ENCODE measurements around the gene AASDH. TPM values are rescaled to one million over a fixed set of nuclear protein-coding genes. Genes with fewer than 3 reads are reported as not detected.

The AASDH gene
- total RNA-seq, 1 experiment from 2014 or later = 12.6 TPM

- TF ChIP-seq FOXP1 (CRISPR knock-in tag; IDR thresholded peaks at IDR 0.05; ENCODE audit: borderline replicate concordance) (no peak), TP53 (CRISPR knock-in tag; IDR thresholded peaks at IDR 0.05) (no peak), FOXK1 (CRISPR knock-in tag; IDR thresholded peaks at IDR 0.05) (no peak), ATF6 (CRISPR knock-in tag; IDR thresholded peaks at IDR 0.05) (no peak), IRF1 (CRISPR knock-in tag; IDR thresholded peaks at IDR 0.05) (no peak), ZNF512 (CRISPR knock-in tag; IDR thresholded peaks at IDR 0.05; ENCODE audit: borderline replicate concordance) (no peak)
These were observed 78.9 kb downstream of the AASDH start (continued) for GRCh38 chr4:56308384-56308783.

GRCh38 chr4:56307423-56307822, 79.9 kb downstream of the AASDH start:
- ChIA-PET CTCF (no interaction called here), POLR2A (interaction anchor here (0.5 kb wide), 1 partner anchor 130 kb away, joined by 5 read pairs; no protein-coding TSS in a partner anchor)
- no peak for TF ChIP-seq ESRRA (CRISPR knock-in tag; IDR thresholded peaks at IDR 0.05; ENCODE audit: borderline replicate concordance)
- TF ChIP-seq ZMAT4 (CRISPR knock-in tag; IDR thresholded peaks at IDR 0.05) = no peak
- TF ChIP-seq FOXP1 (CRISPR knock-in tag; IDR thresholded peaks at IDR 0.05; ENCODE audit: borderline replicate concordance) = no peak
- no peak for TF ChIP-seq EMX1 (CRISPR knock-in tag; IDR thresholded peaks at IDR 0.05)
- no peak for TF ChIP-seq NR1H2 (CRISPR knock-in tag; IDR thresholded peaks at IDR 0.05)
- no peak for TF ChIP-seq RORB (CRISPR knock-in tag; IDR thresholded peaks at IDR 0.05)
- TF ChIP-seq MYBL2 (CRISPR knock-in tag; IDR thresholded peaks at IDR 0.05) = no peak
- no peak for TF ChIP-seq FOXK1 (CRISPR knock-in tag; IDR thresholded peaks at IDR 0.05)
- TF ChIP-seq CBFB (CRISPR knock-in tag; IDR thresholded peaks at IDR 0.05; ENCODE audit: low read depth) = no peak
- no peak for TF ChIP-seq USF2 (CRISPR knock-in tag; IDR thresholded peaks at IDR 0.05)
- TF ChIP-seq ZNF263 (CRISPR knock-in tag; IDR thresholded peaks at IDR 0.05; ENCODE audit: low read depth) = no peak
- H3K9me3 Mint-ChIP-seq = no peaks in the 10 kb centered on the region
- ATAC-seq = no peak
- H3K4me1 Mint-ChIP-seq = no peaks in the 10 kb centered on the region
- no peak overlapping the region for H3K27ac Mint-ChIP-seq
- H3K4me3 Mint-ChIP-seq = no peak overlapping the region
- H3K36me3 Mint-ChIP-seq = peaks cover 5% of the 10 kb centered on the region; the same call in 1 of the 2 replicates
- DNase-seq (ENCODE audit: low spot score) = no peak
- no peaks in the 10 kb centered on the region for H3K27me3 Mint-ChIP-seq (ENCODE audit: low read depth)

- Mint-ChIP-seq H3K36me3 (peaks cover 5% of the 10 kb centered on the region; the same call in 1 of the 2 replicates), H3K4me1 (peaks cover 15% of the 10 kb centered on the region), H3K4me3 (no peak overlapping the region), H3K9me3 (no peaks in the 10 kb centered on the region), H3K27ac (no peak overlapping the region), H3K27me3 (ENCODE audit: low read depth) (no peaks in the 10 kb centered on the region)
- ChIA-PET POLR2A (no interaction called here), CTCF (no interaction called here)
- ATAC-seq (no peak), DNase-seq (ENCODE audit: low spot score) (no peak)
- no peak for TF ChIP-seq STAT6 (CRISPR knock-in tag; conservative IDR thresholded peaks at IDR 0.05; ENCODE audit: low read depth)
- no peak for TF ChIP-seq OVOL2 (CRISPR knock-in tag; IDR thresholded peaks at IDR 0.05; ENCODE audit: borderline replicate concordance)
- TF ChIP-seq ZNF317 (CRISPR knock-in tag; IDR thresholded peaks at IDR 0.05; ENCODE audit: borderline replicate concordance, low read depth) = no peak
- TF ChIP-seq ZNF219 (CRISPR knock-in tag; IDR thresholded peaks at IDR 0.05; ENCODE audit: borderline replicate concordance) = no peak
- no peak for TF ChIP-seq ZNF232 (CRISPR knock-in tag; IDR thresholded peaks at IDR 0.05)
- no peak for TF ChIP-seq FOXP4 (CRISPR knock-in tag; IDR thresholded peaks at IDR 0.05)
These were observed 81.9 kb downstream of the AASDH start for GRCh38 chr4:56305390-56305789.
